PC-9 (cell line): ENCODE measurements around the gene ABHD1.

Experiments used
- CTCF ChIP-seq: fragments of 200-600 bp; sonication (generic); conservative IDR thresholded peaks from 2 replicates; pipeline ENCODE4 v1.6.1; 2017; ENCODE audit warnings: mixed run types, antibody characterized with exemption, mild to moderate bottlenecking, moderate library complexity
- EZH2 ChIP-seq: fragments of 200-600 bp; sonication (generic); IDR thresholded peaks from 2 replicates; pipeline ENCODE4 v1.8.0; 2017; ENCODE audit warnings: antibody characterized with exemption, low read depth

GRCh38 chr2:27100036-27100435, 23.6 kb upstream of the ABHD1 start:
- TF ChIP-seq CTCF: no peak
- TF ChIP-seq EZH2: no peak
